ENCODE data around the gene FRK. TPM values are rescaled to one million over a fixed set of nuclear protein-coding genes. Genes with fewer than 3 reads are reported as not detected.

The FRK gene
- total and polyA plus RNA-seq, 8 donors, result 0.72 to 11.6 (median 4.5) TPM

DNA sequence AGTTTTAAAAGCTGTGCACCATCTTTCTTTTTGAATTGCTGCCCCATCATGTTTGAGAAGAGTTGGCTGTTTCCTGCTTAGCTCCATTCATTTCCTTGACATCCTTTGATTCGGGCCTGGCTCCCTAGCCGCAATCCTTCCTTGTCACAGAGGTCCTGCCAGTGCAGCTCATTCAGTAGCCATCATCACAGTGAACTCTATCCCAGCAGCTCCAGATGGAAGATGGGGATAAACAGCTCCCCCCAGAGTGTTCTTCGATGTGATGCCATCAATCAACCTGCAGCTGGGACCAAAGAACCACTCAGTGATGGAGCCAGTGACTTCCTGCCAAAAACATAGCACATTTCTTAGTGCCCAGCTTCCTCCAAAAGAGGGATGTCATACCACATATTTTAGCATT, 158.8 kb downstream of the FRK start:
- TF ChIP-seq, protein P1, sequence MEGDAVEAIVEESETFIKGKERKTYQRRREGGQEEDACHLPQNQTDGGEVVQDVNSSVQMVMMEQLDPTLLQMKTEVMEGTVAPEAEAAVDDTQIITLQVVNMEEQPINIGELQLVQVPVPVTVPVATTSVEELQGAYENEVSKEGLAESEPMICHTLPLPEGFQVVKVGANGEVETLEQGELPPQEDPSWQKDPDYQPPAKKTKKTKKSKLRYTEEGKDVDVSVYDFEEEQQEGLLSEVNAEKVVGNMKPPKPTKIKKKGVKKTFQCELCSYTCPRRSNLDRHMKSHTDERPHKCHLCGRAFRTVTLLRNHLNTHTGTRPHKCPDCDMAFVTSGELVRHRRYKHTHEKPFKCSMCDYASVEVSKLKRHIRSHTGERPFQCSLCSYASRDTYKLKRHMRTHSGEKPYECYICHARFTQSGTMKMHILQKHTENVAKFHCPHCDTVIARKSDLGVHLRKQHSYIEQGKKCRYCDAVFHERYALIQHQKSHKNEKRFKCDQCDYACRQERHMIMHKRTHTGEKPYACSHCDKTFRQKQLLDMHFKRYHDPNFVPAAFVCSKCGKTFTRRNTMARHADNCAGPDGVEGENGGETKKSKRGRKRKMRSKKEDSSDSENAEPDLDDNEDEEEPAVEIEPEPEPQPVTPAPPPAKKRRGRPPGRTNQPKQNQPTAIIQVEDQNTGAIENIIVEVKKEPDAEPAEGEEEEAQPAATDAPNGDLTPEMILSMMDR (IDR thresholded peaks at IDR 0.05), result no peak
- no peaks in the 10 kb centered on the region for H3K9me3 ChIP-seq
- ATAC-seq (no peak), FAIRE-seq (no peak), DNase-seq (no peak)
- H3K36me3 ChIP-seq, result no peaks in the 10 kb centered on the region
- no peak overlapping the region for H3K27ac ChIP-seq
- H3K27me3 ChIP-seq, result no peaks in the 10 kb centered on the region
- intact Hi-C loops (cut with DNase I), result no loop called here
- WGBS, 2 donors, result 67 to 73% methylated on average over 3 of the region's 3 CpGs
- H3K4me1 ChIP-seq, result no peaks in the 10 kb centered on the region
- H3K4me3 ChIP-seq, result no peak overlapping the region

GRCh38 chr6:115899730-115900282, 160.9 kb downstream of the FRK start:
- 77 to 86% methylated on average over 4 of the region's 4 CpGs for WGBS, 2 donors
- no peaks in the 10 kb centered on the region for H3K9me3 ChIP-seq
- FAIRE-seq (no peak), ATAC-seq (no peak), DNase-seq (no peak)
- H3K27me3 ChIP-seq, result no peaks in the 10 kb centered on the region
- peaks cover 0 to under 1% (median 0%) of the 10 kb centered on the region in 3 donors for H3K4me1 ChIP-seq
- H3K36me3 ChIP-seq, result no peaks in the 10 kb centered on the region
- no peak overlapping the region for H3K27ac ChIP-seq
- intact Hi-C loops (cut with DNase I), result loop anchor here (5.0 to 10.0 kb wide), 3 partner anchors 1145 to 1155 kb away; no protein-coding TSS in a partner anchor
- TF ChIP-seq, protein P1 (IDR thresholded peaks at IDR 0.05), result no peak
- no peak overlapping the region for H3K4me3 ChIP-seq

- TF ChIP-seq, protein P1 (IDR thresholded peaks at IDR 0.05), result no peak
- WGBS, 2 donors, result 29 to 39% methylated on average over 1 of the region's 1 CpG
- Histone ChIP-seq H3K36me3 (no peaks in the 10 kb centered on the region), H3K9me3 (no peaks in the 10 kb centered on the region), H3K27ac (no peak overlapping the region), H3K4me1 (peaks cover 0 to 3% (median 0%) of the 10 kb centered on the region in 3 donors), H3K27me3 (no peaks in the 10 kb centered on the region), H3K4me3 (no peak overlapping the region)
- FAIRE-seq (no peak), DNase-seq (no peak), ATAC-seq (no peak)
- intact Hi-C loops (cut with DNase I), result loop anchor here (5.0 to 10.0 kb wide), 3 partner anchors 1143 to 1153 kb away; no protein-coding TSS in a partner anchor
Measured at GRCh38 chr6:115898246-115898645, 162.4 kb downstream of the FRK start.

DNA sequence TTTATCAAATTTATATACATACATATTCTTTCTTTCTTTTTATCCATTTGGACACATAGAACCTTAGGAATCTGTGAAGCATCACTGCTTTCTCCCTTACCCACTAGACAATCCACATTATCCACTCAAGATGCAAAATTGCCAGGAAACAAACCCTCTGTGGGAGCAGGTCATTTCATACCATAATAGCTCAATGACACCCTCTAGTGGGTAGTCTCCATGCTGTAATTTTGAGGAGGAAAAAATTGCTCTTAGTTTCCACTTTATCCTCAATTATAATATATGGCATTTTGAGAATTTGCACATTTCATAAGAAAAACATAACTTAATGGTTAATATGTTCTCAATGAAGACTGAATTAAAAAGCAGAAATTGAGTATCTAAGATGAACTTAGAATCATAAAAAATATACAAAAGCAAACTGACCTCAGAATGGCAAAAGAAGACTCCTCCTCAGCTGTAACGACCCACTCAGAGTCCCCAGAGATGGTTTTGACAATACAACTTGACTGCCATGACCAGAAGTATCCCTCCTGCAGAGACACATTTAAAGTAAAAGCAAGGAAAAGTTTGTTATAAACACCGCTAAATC, 164.1 kb downstream of the FRK start:
- FAIRE-seq (peak; percentile 74), ATAC-seq (peak in 3 of 4 donors; percentile 70 to 76 (median 72)), DNase-seq (no peak)
- Histone ChIP-seq H3K9me3 (no peaks in the 10 kb centered on the region), H3K27me3 (no peaks in the 10 kb centered on the region), H3K4me3 (no peak overlapping the region), H3K4me1 (peaks cover 0 to 3% (median 0%) of the 10 kb centered on the region in 3 donors), H3K27ac (no peak overlapping the region), H3K36me3 (no peaks in the 10 kb centered on the region)
- intact Hi-C loops (cut with DNase I), result loop anchor here (5.0 to 10.0 kb wide), 3 partner anchors 1142 to 1152 kb away; no protein-coding TSS in a partner anchor
- TF ChIP-seq, protein P1 (IDR thresholded peaks at IDR 0.05), result peak; percentile 20 to 61 (median 56)
- 65 to 74% methylated on average over 2 of the region's 2 CpGs for WGBS, 2 donors

Measured in pancreas (tissue), 10 donors.